OCI-LY1 (cell line): ENCODE results near the gene RGS10.

Source experiments
- CTCF ChIP-seq: fragments of 200-600 bp; sonication (generic), shearing (Covaris generic); IDR thresholded peaks from 2 replicates; pipeline ENCODE4 v1.5.1; 2017; ENCODE audit warnings: mild to moderate bottlenecking, antibody characterized with exemption, low read length, moderate library complexity, mixed read lengths
- EZH2 ChIP-seq: fragments of 200-600 bp; sonication (generic), shearing (Covaris generic); IDR thresholded peaks from 2 replicates; pipeline ENCODE4 v1.8.0; 2017; ENCODE audit warnings: borderline replicate concordance, mixed run types, mild to moderate bottlenecking, antibody characterized with exemption, low read length, moderate library complexity, mixed read lengths

GRCh38 chr10:119503821-119504220 is 38.7 kb downstream of the RGS10 start:
- no peak for TF ChIP-seq EZH2
- TF ChIP-seq CTCF: no peak
